Right hindlimb (tissue), 1 donor: ENCODE measurements around the gene PFDN5.

Experiments
- DNase-seq: peaks from one replicate; pipeline ENCODE4 v3.0.0-alpha.2; 2018

The PFDN5 gene

GRCh38 chr12:53295070-53295890 is at the start of gene PFDN5:
PFDN5 (plus strand) TSS chr12:53295542; CDS start chr12:53295568, 26 bp downstream.
- DNase-seq = peak; percentile 94

GRCh38 chr12:53251477-53252348 is 43.6 kb upstream of the PFDN5 start:
- DNase-seq = peak; percentile 94

- DNase-seq = peak; percentile 22
Observed at GRCh38 chr12:53252349-53252916, 42.9 kb upstream of the PFDN5 start.

- no peak for DNase-seq
Observed at GRCh38 chr12:53253298-53253697, 42.0 kb upstream of the PFDN5 start.

- DNase-seq = no peak
Observed at GRCh38 chr12:53254816-53255545, 40.4 kb upstream of the PFDN5 start.

GRCh38 chr12:53255996-53256395 is 39.3 kb upstream of the PFDN5 start:
- no peak for DNase-seq

- no peak for DNase-seq
Observed at GRCh38 chr12:53258541-53259539, 36.5 kb upstream of the PFDN5 start.

GRCh38 chr12:53259891-53260290 is 35.5 kb upstream of the PFDN5 start:
- DNase-seq = no peak

GRCh38 chr12:53265783-53266182 is 29.6 kb upstream of the PFDN5 start:
- DNase-seq = no peak

- peak; percentile 26 for DNase-seq
Observed at GRCh38 chr12:53267306-53267998, 27.9 kb upstream of the PFDN5 start.

- peak; percentile 88 for DNase-seq
Observed at GRCh38 chr12:53267999-53268629, 27.2 kb upstream of the PFDN5 start, which contains the start of gene ESPL1. ESPL1 (plus strand) TSS chr12:53268299; CDS start chr12:53268767, 468 bp downstream.

GRCh38 chr12:53268630-53269562 is 26.4 kb upstream of the PFDN5 start:
- DNase-seq = no peak

GRCh38 chr12:53274445-53274844 is 20.9 kb upstream of the PFDN5 start:
- DNase-seq = no peak

- DNase-seq = no peak
Observed at GRCh38 chr12:53276511-53276910, 18.8 kb upstream of the PFDN5 start.

- DNase-seq = no peak
Observed at GRCh38 chr12:53277981-53278380, 17.4 kb upstream of the PFDN5 start.

GRCh38 chr12:53279283-53279869 is 16.0 kb upstream of the PFDN5 start:
- DNase-seq = no peak

- DNase-seq = no peak
Observed at GRCh38 chr12:53279888-53280498, 15.3 kb upstream of the PFDN5 start.

GRCh38 chr12:53286448-53286847 is 8.9 kb upstream of the PFDN5 start:
- no peak for DNase-seq
